IMR-90 (cell line): ENCODE data around the gene PIRT. TPM values are rescaled to one million over a fixed set of nuclear protein-coding genes. Genes with fewer than 3 reads are reported as not detected.

Source experiments
- ATAC-seq: fragments of 200-7000 bp; cut with Tn5 transposase; 2 replicates; pipeline ENCODE4 v1.9.1; 2020; ENCODE audit warnings: low read depth, mild to moderate bottlenecking, moderate library complexity
- BruUV-seq: library from RNA; stranded (reverse); fragments of 400-500 nt; replicated peaks from 2 replicates; lab custom pipeline; 2021; lab: Mats Ljungman, UMichigan
- CTCF ChIA-PET: fragments of 300-600 bp; formaldehyde crosslinking; extraction: SDS; loops from one replicate; lab custom pipeline; 2021; ENCODE audit warnings: antibody characterized with exemption; lab: Yijun Ruan, JAX
- POLR2A ChIA-PET: fragments of 300-600 bp; sonication (Branson Sonifier 250); formaldehyde crosslinking; loops from one replicate; lab custom pipeline; 2022; ENCODE audit warnings: antibody characterized with exemption; ENCODE audit not compliant: unreplicated experiment; lab: Charles Lee
- DNase-seq: peaks from one replicate; pipeline ENCODE4 v3.0.0; 2013
- H2AFZ ChIP-seq: replicated peaks from 2 replicates; pipeline ENCODE3; 2013; ENCODE audit warnings: low read length, mild to moderate bottlenecking; ENCODE audit not compliant: poor library complexity
- H2AK5ac ChIP-seq: 2 replicates; pipeline ENCODE4 v1.6.1; 2013; ENCODE audit warnings: low read depth, low read length, inconsistent platforms
- H2AK9ac ChIP-seq: replicated peaks from 2 replicates; pipeline ENCODE3; 2013; ENCODE audit warnings: mild to moderate bottlenecking, low read depth, low read length, moderate library complexity; ENCODE audit not compliant: poor library complexity
- H2BK120ac ChIP-seq: 2 replicates; pipeline ENCODE4 v1.6.1; 2013; ENCODE audit warnings: low read depth, low read length, inconsistent platforms
- H2BK15ac ChIP-seq: 3 replicates; pipeline ENCODE4 v1.6.1; 2013; ENCODE audit warnings: low read depth, low read length, inconsistent platforms
- H2BK20ac ChIP-seq: 2 replicates; pipeline ENCODE4 v1.6.1; 2013; ENCODE audit warnings: low read depth, mild to moderate bottlenecking, inconsistent platforms, low read length, moderate library complexity
- H2BK5ac ChIP-seq: 2 replicates; pipeline ENCODE4 v1.6.1; 2013; ENCODE audit warnings: mild to moderate bottlenecking, low read depth, low read length, inconsistent platforms; ENCODE audit not compliant: poor library complexity, severe bottlenecking
- H3K14ac ChIP-seq: replicated peaks from 2 replicates; pipeline ENCODE4 v1.6.1; 2013; ENCODE audit warnings: low read depth, low read length, inconsistent platforms
- H3K18ac ChIP-seq: 2 replicates; pipeline ENCODE4 v1.6.1; 2013; ENCODE audit warnings: low read depth, low read length, control low read depth
- H3K23ac ChIP-seq: 2 replicates; pipeline ENCODE4 v1.6.1; 2013; ENCODE audit warnings: low read depth, low read length, inconsistent platforms
- H3K27ac ChIP-seq: 2 replicates; pipeline ENCODE4 v1.5.1; 2013; ENCODE audit warnings: mild to moderate bottlenecking, control low read depth, low read length; ENCODE audit not compliant: insufficient read depth
- H3K27me3 ChIP-seq: 2 replicates; pipeline ENCODE4 v1.6.1; 2013; ENCODE audit warnings: low read length; ENCODE audit not compliant: control insufficient read depth, insufficient read depth
- H3K36me3 ChIP-seq: 2 replicates; pipeline ENCODE4 v1.6.1; 2013; ENCODE audit warnings: low read length, mixed read lengths; ENCODE audit not compliant: control insufficient read depth, insufficient read depth
- H3K4ac ChIP-seq: 2 replicates; pipeline ENCODE4 v1.6.1; 2013; ENCODE audit warnings: low read depth, low read length, inconsistent platforms
- H3K4me1 ChIP-seq: 2 replicates; pipeline ENCODE4 v1.6.1; 2013; ENCODE audit warnings: low read length, mixed read lengths; ENCODE audit not compliant: control insufficient read depth, insufficient read depth
- H3K4me2 ChIP-seq: 2 replicates; pipeline ENCODE4 v1.6.1; 2013; ENCODE audit warnings: low read depth, mild to moderate bottlenecking, control low read depth, low read length, moderate library complexity
- H3K4me3 ChIP-seq: 2 replicates; pipeline ENCODE4 v1.5.1; 2013; ENCODE audit warnings: low read depth, mild to moderate bottlenecking, control low read depth, low read length, moderate library complexity; ENCODE audit not compliant: insufficient read depth
- H3K56ac ChIP-seq: 2 replicates; pipeline ENCODE4 v1.6.1; 2013; ENCODE audit warnings: low read length, inconsistent platforms; ENCODE audit not compliant: insufficient read depth; ENCODE audit errors: extremely low read depth
- H3K79me1 ChIP-seq, 2 experiments: 2 replicates each; pipeline ENCODE4 v1.6.1; 2013; ENCODE audit warnings: low read length in 2 of 2, inconsistent platforms in 1 of 2, low read depth in 1 of 2
- H3K9ac ChIP-seq: 2 replicates; pipeline ENCODE4 v1.6.1; 2013; ENCODE audit warnings: low read depth, low read length, control low read depth
- H3K9me1 ChIP-seq: 2 replicates; pipeline ENCODE4 v1.6.1; 2013; ENCODE audit warnings: low read length, inconsistent platforms; ENCODE audit not compliant: insufficient read depth
- H3K9me3 ChIP-seq: 2 replicates; pipeline ENCODE4 v1.6.1; 2013; ENCODE audit warnings: low read length; ENCODE audit not compliant: control insufficient read depth, insufficient read depth
- H4K20me1 ChIP-seq: 2 replicates; pipeline ENCODE4 v1.6.1; 2013; ENCODE audit warnings: low read length, inconsistent platforms; ENCODE audit not compliant: insufficient read depth
- H4K5ac ChIP-seq: 2 replicates; pipeline ENCODE4 v1.6.1; 2013; ENCODE audit warnings: mild to moderate bottlenecking, low read depth, low read length, control low read depth
- H4K8ac ChIP-seq, 2 experiments: 2 replicates each; pipeline ENCODE4 v1.6.1; 2013; ENCODE audit warnings: low read depth in 2 of 2, low read length in 2 of 2, control low read depth in 1 of 2, inconsistent platforms in 1 of 2
- H4K91ac ChIP-seq: 2 replicates; pipeline ENCODE4 v1.6.1; 2013; ENCODE audit warnings: low read depth, low read length, inconsistent platforms; ENCODE audit not compliant: insufficient read depth
- BHLHE40 ChIP-seq: fragments of 150-350 bp; IDR thresholded peaks from 2 replicates; pipeline ENCODE4 v1.6.1; 2016; ENCODE audit warnings: mild to moderate bottlenecking, low read depth, low read length
- CEBPB ChIP-seq: IDR thresholded peaks from 2 replicates; pipeline ENCODE4 v1.6.1; 2012; ENCODE audit warnings: low read depth, low read length, improper control_type of control experiment
- CHD1 ChIP-seq: IDR thresholded peaks from 2 replicates; pipeline ENCODE4 v1.6.1; 2012; ENCODE audit warnings: low read depth, low read length, improper control_type of control experiment
- CTCF ChIP-seq: conservative IDR thresholded peaks from 2 replicates; pipeline ENCODE4 v1.5.1; 2012; ENCODE audit warnings: mild to moderate bottlenecking, low read depth, low read length, improper control_type of control experiment
- ELK1 ChIP-seq: fragments of 150-350 bp; IDR thresholded peaks from 2 replicates; pipeline ENCODE4 v1.6.1; 2016; ENCODE audit warnings: low read depth, mild to moderate bottlenecking, low read length, moderate library complexity, borderline replicate concordance
- FOS ChIP-seq: fragments of 150-350 bp; IDR thresholded peaks from 2 replicates; pipeline ENCODE4 v1.6.1; 2016; ENCODE audit warnings: low read depth, low read length
- MAFK ChIP-seq: IDR thresholded peaks from 2 replicates; pipeline ENCODE4 v1.6.1; 2012; ENCODE audit warnings: low read depth, low read length, improper control_type of control experiment
- MAZ ChIP-seq: IDR thresholded peaks from 2 replicates; pipeline ENCODE4 v1.6.1; 2012; ENCODE audit warnings: low read depth, mild to moderate bottlenecking, low read length, improper control_type of control experiment, moderate library complexity, borderline replicate concordance
- MXI1 ChIP-seq: IDR thresholded peaks from 2 replicates; pipeline ENCODE4 v1.6.1; 2012; ENCODE audit warnings: low read depth, mild to moderate bottlenecking, low read length, moderate library complexity, borderline replicate concordance
- NFE2L2 ChIP-seq: fragments of 150-350 bp; IDR thresholded peaks from 2 replicates; pipeline ENCODE4 v1.6.1; 2016; ENCODE audit warnings: low read depth, mild to moderate bottlenecking, low read length
- POLR2A ChIP-seq: IDR thresholded peaks from 2 replicates; pipeline ENCODE4 v1.6.1; 2012; ENCODE audit warnings: mild to moderate bottlenecking, low read depth, low read length
- RAD21 ChIP-seq: IDR thresholded peaks from 2 replicates; pipeline ENCODE4 v1.6.1; 2012; ENCODE audit warnings: low read length, improper control_type of control experiment
- RCOR1 ChIP-seq: IDR thresholded peaks from 2 replicates; pipeline ENCODE4 v1.6.1; 2012; ENCODE audit warnings: mild to moderate bottlenecking, low read length, improper control_type of control experiment; ENCODE audit not compliant: insufficient replicate concordance
- RFX5 ChIP-seq: IDR thresholded peaks from 2 replicates; pipeline ENCODE4 v1.8.0; 2012; ENCODE audit warnings: low read depth, mild to moderate bottlenecking, low read length, moderate library complexity
- SMC3 ChIP-seq: fragments of 150-350 bp; IDR thresholded peaks from 2 replicates; pipeline ENCODE4 v1.6.1; 2016; ENCODE audit warnings: low read depth, mild to moderate bottlenecking, antibody characterized with exemption, low read length, moderate library complexity
- USF2 ChIP-seq: fragments of 150-350 bp; IDR thresholded peaks from 2 replicates; pipeline ENCODE4 v1.6.1; 2017; ENCODE audit warnings: mild to moderate bottlenecking, antibody characterized with exemption, low read length, low read depth
- WGBS, 2 experiments: methylation state at CpG; one replicate each; pipeline versions ENCODE4 v1.1.5 to v1.1.7; 2013; ENCODE audit warnings: missing lambda C conversion rate in 2 of 2; ENCODE audit not compliant: insufficient read length in 1 of 2; ENCODE audit errors: extremely low coverage in 2 of 2; 5-methylcytosine and 5-hydroxymethylcytosine counted together
- dilution Hi-C: fragments of 300-500 bp; cut with HindIII; formaldehyde crosslinking; loops from one replicate; pipeline ENCODE4 v1.14.3; 2018; ENCODE audit warnings: low sequenced_read_pairs; ENCODE audit not compliant: unreplicated experiment
- in situ Hi-C: fragments of 300-500 bp; cut with MboI; formaldehyde crosslinking; loops from 3 replicates; pipeline ENCODE4 v1.14.3; 2019; ENCODE audit warnings: low sequenced_read_pairs, inconsistent platforms, mixed read lengths
- intact Hi-C: fragments of 100-400 bp; cut with micrococcal nuclease; formaldehyde crosslinking; loops from 2 replicates; pipeline ENCODE4 v1.10.0; 2022
- polyA plus RNA-seq, 3 experiments: library from polyadenylated mRNA; depleted of rRNA; stranded (reverse); fragments of >200 nt; gene quantifications; 2 replicates each; pipeline ENCODE4 v1.2.3, GENCODE V29; 2012; ENCODE audit warnings: low replicate concordance in 1 of 3
- total RNA-seq: library from RNA; depleted of rRNA; stranded (reverse); fragments of >200 nt; gene quantifications from 2 replicates; pipeline ENCODE4 v1.2.3, GENCODE V29; 2012

Gene PIRT
- total and polyA plus RNA-seq, 2 of the 4 experiments (the other 2 are of a cell fraction) = not detected

- no CpG with 5 or more reads among the region's 5 CpGs for WGBS, 2 experiments
- ATAC-seq = no peak
Measured at GRCh38 chr17:10775740-10776356, 62.0 kb downstream of the PIRT start.

More at GRCh38 chr17:10775740-10776356, 62.0 kb downstream of the PIRT start:
- Histone ChIP-seq H3K9me1 (no peaks in the 10 kb centered on the region), H2BK5ac (no peak overlapping the region), H3K79me1 (no peaks in the 10 kb centered on the region), H2AK5ac (no peak overlapping the region), H3K56ac (no peak overlapping the region), H3K4me2 (no peak overlapping the region), H4K8ac (no peak overlapping the region), H2BK120ac (no peak overlapping the region), H3K9me3 (no peaks in the 10 kb centered on the region; the same call in 1 of the 2 replicates), H3K9ac (no peak overlapping the region), H2AK9ac (no peak overlapping the region), H3K36me3 (no peaks in the 10 kb centered on the region), H4K20me1 (no peaks in the 10 kb centered on the region), H2AFZ (no peak overlapping the region), H3K18ac (no peak overlapping the region), H3K27me3 (no peaks in the 10 kb centered on the region), H3K14ac (no peak overlapping the region), H2BK15ac (no peak overlapping the region), H4K5ac (no peak overlapping the region), H4K91ac (no peak overlapping the region), H3K23ac (no peak overlapping the region), H3K4ac (no peak overlapping the region), H3K27ac (no peak overlapping the region), H3K4me3 (no peak overlapping the region), H2BK20ac (no peak overlapping the region), H3K4me1 (no peaks in the 10 kb centered on the region)
- ChIA-PET POLR2A (no interaction called here), CTCF (no interaction called here)
- dilution Hi-C loops (no loop called here), in situ Hi-C loops (no loop called here), intact Hi-C loops (no loop called here)
- TF ChIP-seq MAZ (no peak), MXI1 (no peak), RAD21 (no peak), RCOR1 (no peak), FOS (no peak), SMC3 (no peak), ELK1 (no peak), POLR2A (no peak), MAFK (no peak), CTCF (no peak), BHLHE40 (no peak), CHD1 (no peak), USF2 (no peak), RFX5 (no peak), CEBPB (no peak), NFE2L2 (no peak)
- DNase-seq = no peak
- BruUV-seq = no TSS peak
